ENCODE results near the gene TRPM7. TPM values are rescaled to one million over a fixed set of nuclear protein-coding genes. Genes with fewer than 3 reads are reported as not detected.
"Not testable (repeated sequence)": the region's sequence is repeated elsewhere in the genome, so short reads cannot be mapped to it uniquely, and the experiment has no call there.

The TRPM7 gene
- total RNA-seq: 49.3 and 71.9 TPM in 2 replicates

GRCh38 chr15:50686469-50687301 lies at the start of gene TRPM7:
TSS of gene TRPM7 (minus strand) at chr15:50686797. CDS start at chr15:50686533, 264 bp downstream.
- DNase-seq (ENCODE audit: low read depth): peak; percentile 84

GRCh38 chr15:50735156-50735555 lies 48.6 kb upstream of the TRPM7 start:
- no peak for DNase-seq (ENCODE audit: low read depth)

DNA sequence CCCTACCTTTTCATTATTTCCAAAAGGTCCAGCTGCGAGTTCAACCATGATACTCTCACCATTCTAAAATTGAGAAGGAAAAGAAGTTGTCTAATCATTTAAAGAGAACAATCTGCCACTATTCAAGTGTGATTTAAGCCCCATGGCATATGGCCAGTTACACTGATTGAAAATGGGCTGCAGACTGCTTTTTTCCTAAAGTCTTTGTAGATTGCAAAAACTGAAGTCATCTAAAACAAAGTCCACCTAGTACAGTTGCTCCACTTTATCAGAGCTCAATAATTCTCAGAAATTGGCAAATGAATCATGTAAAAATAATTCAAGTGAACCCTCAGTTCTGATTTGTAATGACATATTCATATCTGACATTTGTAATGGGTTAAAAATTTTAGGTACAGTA lies 39.7 kb upstream of the TRPM7 start:
- DNase-seq (ENCODE audit: low read depth): no peak

DNA sequence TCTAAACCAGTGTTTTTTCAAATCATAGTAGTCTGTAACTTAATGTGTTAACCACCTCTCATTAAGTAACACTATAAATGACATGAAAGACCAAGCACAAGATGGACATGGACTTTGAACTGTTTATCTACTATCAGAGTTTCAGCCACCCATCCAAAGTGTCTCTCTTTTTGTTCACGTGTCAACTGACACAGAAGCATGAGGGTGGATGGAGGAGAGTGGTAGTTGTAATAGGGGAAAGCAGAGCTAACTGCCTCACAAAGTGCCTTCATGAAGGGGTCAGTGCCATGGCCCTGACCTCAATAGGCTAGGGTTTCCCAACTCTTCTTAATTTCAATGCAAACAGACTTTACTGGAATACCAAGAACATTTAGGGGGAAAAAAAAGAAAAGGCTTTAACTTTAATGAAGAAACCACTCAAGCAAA lies 32.1 kb upstream of the TRPM7 start:
- peak; percentile 7 for DNase-seq (ENCODE audit: low read depth)

GRCh38 chr15:50712018-50712417 lies 25.4 kb upstream of the TRPM7 start:
- no peak for DNase-seq (ENCODE audit: low read depth)

GRCh38 chr15:50710585-50710984 lies 24.0 kb upstream of the TRPM7 start:
- no peak for DNase-seq (ENCODE audit: low read depth)

DNA sequence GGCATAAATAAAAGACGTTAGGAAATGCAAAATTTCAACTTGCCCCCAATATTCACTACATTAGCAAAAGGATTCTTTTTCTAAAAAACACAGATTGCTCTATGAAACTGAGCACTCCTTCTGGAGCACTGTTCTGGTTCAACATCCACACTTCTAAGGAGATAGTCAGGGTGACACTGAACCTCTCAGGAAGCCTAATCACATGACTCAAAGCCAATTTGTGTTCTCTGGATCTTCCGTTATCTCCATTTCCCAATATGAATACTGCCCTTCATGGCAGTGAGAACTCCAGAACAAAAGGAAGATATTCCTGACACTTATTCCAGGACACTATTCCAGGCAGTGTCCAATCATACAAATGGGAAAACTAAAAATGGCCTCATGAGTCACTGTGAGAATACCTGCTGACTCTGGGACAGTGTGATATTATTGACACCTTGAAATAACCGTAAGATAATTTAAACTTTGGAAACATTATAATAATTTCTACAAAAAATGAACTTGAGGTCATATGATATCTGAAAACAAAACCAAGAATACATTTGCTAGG lies 21.4 kb upstream of the TRPM7 start:
- no peak for DNase-seq (ENCODE audit: low read depth)

DNA sequence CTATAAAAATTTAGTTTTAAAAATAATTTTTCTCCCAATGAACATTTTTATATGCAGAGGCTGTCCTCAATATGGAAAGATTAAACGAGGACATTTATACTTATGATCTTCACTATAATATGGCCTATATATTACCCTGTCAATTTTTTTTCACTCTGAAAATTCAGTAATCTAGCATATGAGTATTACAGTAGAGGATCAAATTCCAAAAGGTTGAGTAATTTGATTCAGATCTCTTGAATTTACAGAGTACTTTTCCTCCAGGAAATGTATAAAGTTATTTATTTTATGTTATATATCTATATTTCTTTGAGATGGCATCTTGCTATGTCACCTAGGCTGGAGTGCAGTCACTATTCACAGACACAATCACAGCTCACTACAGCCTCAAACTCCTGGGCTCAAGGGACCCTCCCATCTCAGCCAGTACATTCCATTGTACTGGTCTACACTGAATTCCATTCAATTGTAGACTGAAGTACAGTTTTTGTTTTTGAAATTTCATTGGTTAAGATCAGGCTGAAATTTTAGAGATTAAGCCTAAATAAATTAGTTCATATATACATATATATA lies 16.3 kb upstream of the TRPM7 start:
- no peak for DNase-seq (ENCODE audit: low read depth)

- no peak for DNase-seq (ENCODE audit: low read depth)
Observed at GRCh38 chr15:50698101-50698500, 11.5 kb upstream of the TRPM7 start.

- DNase-seq (ENCODE audit: low read depth): peak; percentile 48
Observed at GRCh38 chr15:50697109-50697797, 10.7 kb upstream of the TRPM7 start.

- not testable (repeated sequence) for DNase-seq (ENCODE audit: low read depth)
Observed at GRCh38 chr15:50694634-50695165, 8.1 kb upstream of the TRPM7 start.

DNA sequence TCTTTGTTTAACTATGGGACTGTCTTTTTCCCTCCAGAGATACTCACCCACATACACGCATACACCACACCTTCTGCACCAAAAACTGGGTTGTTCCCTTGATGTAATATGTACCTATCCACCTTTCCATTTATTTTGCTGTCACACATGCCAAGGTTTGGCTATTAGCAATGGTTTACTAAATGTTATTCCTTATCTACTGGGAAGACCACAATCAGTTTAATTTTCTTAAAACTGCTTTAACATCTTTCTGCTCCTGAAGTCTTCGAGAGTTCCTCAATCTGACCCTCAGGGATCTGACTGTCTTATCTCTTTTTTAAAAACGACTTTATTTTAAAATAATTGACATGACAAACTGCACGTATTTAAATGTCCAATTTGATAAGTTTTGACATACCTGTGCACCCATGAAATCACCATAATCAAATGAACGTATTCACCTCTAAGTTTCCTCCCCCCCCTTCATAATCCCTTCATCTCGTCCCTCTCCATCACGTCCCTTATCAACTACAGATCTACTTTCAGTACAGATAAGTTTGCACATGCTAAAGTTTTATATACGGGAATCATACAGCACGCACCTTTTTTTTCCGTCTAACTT lies 805 bp upstream of the TRPM7 start:
- no peak for DNase-seq (ENCODE audit: low read depth)

GRCh38 chr15:50685976-50686468 lies 575 bp downstream of the TRPM7 start:
- peak; percentile 35 for DNase-seq (ENCODE audit: low read depth)

- DNase-seq (ENCODE audit: low read depth): peak; percentile 34
Observed at GRCh38 chr15:50685191-50685975, 1.2 kb downstream of the TRPM7 start.

DNA sequence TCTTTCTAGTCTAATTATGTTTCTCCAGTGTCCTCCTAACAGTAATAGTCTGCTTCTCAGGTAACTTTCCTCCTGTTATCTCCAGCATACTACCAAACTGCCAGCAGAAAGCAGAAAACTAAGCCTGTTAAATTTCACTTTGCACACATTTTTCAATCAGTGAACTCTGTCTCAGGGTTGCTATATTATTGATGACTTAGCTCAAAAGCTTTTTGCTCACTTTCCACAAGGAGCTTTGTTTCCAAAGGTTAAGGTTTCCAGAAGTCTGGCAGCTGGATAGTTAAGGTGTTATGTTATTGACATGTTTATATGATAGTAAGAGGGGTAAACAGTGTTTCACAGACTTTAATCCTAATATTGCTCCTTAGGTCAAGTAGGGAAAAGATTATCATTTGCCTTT lies 5.1 kb downstream of the TRPM7 start:
- no peak for DNase-seq (ENCODE audit: low read depth)

- peak; percentile 92 for DNase-seq (ENCODE audit: low read depth)
Observed at GRCh38 chr15:50676799-50677483, 9.7 kb downstream of the TRPM7 start.

- peak; percentile 45 for DNase-seq (ENCODE audit: low read depth)
Observed at GRCh38 chr15:50675535-50676144, 11.0 kb downstream of the TRPM7 start.

- DNase-seq (ENCODE audit: low read depth): no peak
Observed at GRCh38 chr15:50670115-50670514, 16.5 kb downstream of the TRPM7 start.

GRCh38 chr15:50669611-50670010 lies 17.0 kb downstream of the TRPM7 start:
- no peak for DNase-seq (ENCODE audit: low read depth)

DNA sequence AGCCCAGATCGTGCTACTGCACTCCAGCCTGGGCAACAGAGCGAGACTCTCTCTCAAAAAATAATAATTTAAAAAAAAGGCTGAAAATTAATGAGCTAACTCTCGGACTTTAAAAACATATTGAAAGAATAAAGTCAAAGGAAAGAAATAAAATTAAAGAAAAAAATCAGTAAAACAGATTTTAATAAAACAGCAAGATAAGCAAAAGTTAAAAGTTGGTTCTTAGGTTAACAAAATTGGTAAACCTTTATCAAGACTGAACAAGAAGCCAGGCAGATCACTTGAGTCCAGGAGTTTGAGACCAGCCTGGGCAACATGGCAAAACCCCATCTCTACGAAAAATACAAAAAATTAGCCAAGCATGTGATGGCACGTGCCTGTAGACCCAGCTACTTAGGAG lies 20.7 kb downstream of the TRPM7 start:
- no peak for DNase-seq (ENCODE audit: low read depth)
